ENCODE results near the gene CDK10.

CDK10 gene

GRCh38 chr16:89704281-89704680 is 17.8 kb downstream of the CDK10 start:
- H3K4me3 ChIP-seq (ENCODE audit: low read depth in 1 of 2, low read length in 2 of 2): no peak overlapping the region
- no peak overlapping the region for H3K27ac ChIP-seq (ENCODE audit: low read length)
- no peaks in the 10 kb centered on the region for H3K36me3 ChIP-seq (ENCODE audit: insufficient read depth, low read length)
- no peak for TF ChIP-seq EZH2 (IDR thresholded peaks at IDR 0.05; ENCODE audit: borderline replicate concordance, low read depth, low read length, severe bottlenecking)
- TF ChIP-seq, protein P1, sequence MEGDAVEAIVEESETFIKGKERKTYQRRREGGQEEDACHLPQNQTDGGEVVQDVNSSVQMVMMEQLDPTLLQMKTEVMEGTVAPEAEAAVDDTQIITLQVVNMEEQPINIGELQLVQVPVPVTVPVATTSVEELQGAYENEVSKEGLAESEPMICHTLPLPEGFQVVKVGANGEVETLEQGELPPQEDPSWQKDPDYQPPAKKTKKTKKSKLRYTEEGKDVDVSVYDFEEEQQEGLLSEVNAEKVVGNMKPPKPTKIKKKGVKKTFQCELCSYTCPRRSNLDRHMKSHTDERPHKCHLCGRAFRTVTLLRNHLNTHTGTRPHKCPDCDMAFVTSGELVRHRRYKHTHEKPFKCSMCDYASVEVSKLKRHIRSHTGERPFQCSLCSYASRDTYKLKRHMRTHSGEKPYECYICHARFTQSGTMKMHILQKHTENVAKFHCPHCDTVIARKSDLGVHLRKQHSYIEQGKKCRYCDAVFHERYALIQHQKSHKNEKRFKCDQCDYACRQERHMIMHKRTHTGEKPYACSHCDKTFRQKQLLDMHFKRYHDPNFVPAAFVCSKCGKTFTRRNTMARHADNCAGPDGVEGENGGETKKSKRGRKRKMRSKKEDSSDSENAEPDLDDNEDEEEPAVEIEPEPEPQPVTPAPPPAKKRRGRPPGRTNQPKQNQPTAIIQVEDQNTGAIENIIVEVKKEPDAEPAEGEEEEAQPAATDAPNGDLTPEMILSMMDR (IDR thresholded peaks at IDR 0.05; ENCODE audit: borderline replicate concordance, extremely low read depth, low read length, poor library complexity, severe bottlenecking): no peak
- peaks cover 12% of the 10 kb centered on the region for H4K20me1 ChIP-seq (ENCODE audit: insufficient read depth, low read length)
- ATAC-seq (ENCODE audit: insufficient read depth, low read depth) (no peak), DNase-seq (no peak)
- H3K4me1 ChIP-seq (ENCODE audit: insufficient read depth, low read length): peaks cover 34% of the 10 kb centered on the region
- no peaks in the 10 kb centered on the region for H3K27me3 ChIP-seq (ENCODE audit: insufficient read depth, low read length, poor library complexity)
- no peak overlapping the region for H2AFZ ChIP-seq (ENCODE audit: low read depth, low read length)
- peaks cover 8% of the 10 kb centered on the region for H3K79me2 ChIP-seq (ENCODE audit: insufficient read depth, low read length)
- H3K9me3 ChIP-seq (ENCODE audit: insufficient read depth, low read length, severe bottlenecking): no peaks in the 10 kb centered on the region
- H3K9ac ChIP-seq (ENCODE audit: low read depth, low read length): no peak overlapping the region
- no peak overlapping the region for H3K4me2 ChIP-seq (ENCODE audit: insufficient read depth, low read length)

GRCh38 chr16:89705006-89705405 is 18.5 kb downstream of the CDK10 start:
- peaks cover 33% of the 10 kb centered on the region for H3K4me1 ChIP-seq (ENCODE audit: insufficient read depth, low read length)
- H3K4me3 ChIP-seq (ENCODE audit: low read depth in 1 of 2, low read length in 2 of 2): no peak overlapping the region
- no peaks in the 10 kb centered on the region for H3K36me3 ChIP-seq (ENCODE audit: insufficient read depth, low read length)
- no peak overlapping the region for H3K9ac ChIP-seq (ENCODE audit: low read depth, low read length)
- H3K9me3 ChIP-seq (ENCODE audit: insufficient read depth, low read length, severe bottlenecking): no peaks in the 10 kb centered on the region
- peaks cover 8% of the 10 kb centered on the region for H3K79me2 ChIP-seq (ENCODE audit: insufficient read depth, low read length)
- H3K4me2 ChIP-seq (ENCODE audit: insufficient read depth, low read length): no peak overlapping the region
- TF ChIP-seq, protein P1 (IDR thresholded peaks at IDR 0.05; ENCODE audit: borderline replicate concordance, extremely low read depth, low read length, poor library complexity, severe bottlenecking): no peak
- no peak overlapping the region for H3K27ac ChIP-seq (ENCODE audit: low read length)
- H2AFZ ChIP-seq (ENCODE audit: low read depth, low read length): no peak overlapping the region
- H3K27me3 ChIP-seq (ENCODE audit: insufficient read depth, low read length, poor library complexity): no peaks in the 10 kb centered on the region
- no peak for ATAC-seq (ENCODE audit: insufficient read depth, low read depth)
- peaks cover 8% of the 10 kb centered on the region for H4K20me1 ChIP-seq (ENCODE audit: insufficient read depth, low read length)
- DNase-seq: no peak

DNA sequence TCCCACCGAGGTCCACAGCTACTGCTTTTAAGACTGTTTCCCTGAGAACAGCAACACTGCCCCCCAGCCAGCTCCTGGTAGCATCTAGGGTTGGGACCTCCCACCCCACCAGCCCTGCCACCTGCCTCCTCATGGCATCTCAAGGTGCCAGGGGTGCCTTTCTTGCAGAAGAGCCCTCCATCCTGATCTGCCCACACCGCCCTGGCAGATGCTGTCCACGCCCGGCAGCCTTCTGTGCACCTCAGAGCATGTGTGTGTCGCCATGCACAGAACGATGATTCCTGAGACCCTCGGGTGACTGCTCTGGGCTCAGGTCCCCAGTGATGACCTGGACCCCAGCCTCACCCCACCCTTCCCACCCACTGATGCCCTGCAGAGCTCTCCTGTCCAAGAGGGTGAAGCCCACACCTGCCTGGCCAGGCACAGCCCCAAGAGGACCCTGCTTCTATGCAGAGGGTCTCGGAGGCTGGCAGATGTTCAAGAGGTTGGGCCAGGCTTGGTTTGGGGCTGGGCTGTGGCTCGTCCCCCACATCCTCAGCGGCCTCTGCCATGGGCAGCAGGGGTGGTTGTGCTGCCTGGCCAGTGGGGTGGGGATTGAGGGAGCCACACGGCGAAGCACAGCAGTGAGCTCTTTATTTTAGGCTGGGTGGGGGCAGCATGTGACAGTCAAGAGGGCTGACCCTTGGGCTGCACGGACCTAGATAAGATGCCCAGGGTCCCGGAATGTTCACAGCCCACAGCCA is 20.2 kb downstream of the CDK10 start:
- H3K4me2 ChIP-seq (ENCODE audit: insufficient read depth, low read length): peak overlapping the region; percentile 69
- peak overlapping the region; percentile 44 for H3K9ac ChIP-seq (ENCODE audit: low read depth, low read length)
- no peak overlapping the region for H3K27ac ChIP-seq (ENCODE audit: low read length)
- peaks cover 21% of the 10 kb centered on the region for H3K4me1 ChIP-seq (ENCODE audit: insufficient read depth, low read length)
- peak overlapping the region in 1 of 2 experiments; percentile 50; a peak in 2 of 4 replicates for H3K4me3 ChIP-seq (ENCODE audit: low read depth in 1 of 2, low read length in 2 of 2)
- ATAC-seq (ENCODE audit: insufficient read depth, low read depth) (no peak), DNase-seq (no peak)
- no peaks in the 10 kb centered on the region for H3K27me3 ChIP-seq (ENCODE audit: insufficient read depth, low read length, poor library complexity)
- peak overlapping the region; percentile 74 for H2AFZ ChIP-seq (ENCODE audit: low read depth, low read length)
- no peaks in the 10 kb centered on the region for H3K36me3 ChIP-seq (ENCODE audit: insufficient read depth, low read length)
- no peaks in the 10 kb centered on the region; the same call in 1 of the 2 replicates for H4K20me1 ChIP-seq (ENCODE audit: insufficient read depth, low read length)
- no peaks in the 10 kb centered on the region for H3K79me2 ChIP-seq (ENCODE audit: insufficient read depth, low read length)
- TF ChIP-seq, protein P1 (IDR thresholded peaks at IDR 0.05; ENCODE audit: borderline replicate concordance, extremely low read depth, low read length, poor library complexity, severe bottlenecking): no peak
- no peak for TF ChIP-seq EZH2 (IDR thresholded peaks at IDR 0.05; ENCODE audit: borderline replicate concordance, low read depth, low read length, severe bottlenecking)
- no peaks in the 10 kb centered on the region for H3K9me3 ChIP-seq (ENCODE audit: insufficient read depth, low read length, severe bottlenecking)
